Umbilical cord (tissue), 2 donors: ENCODE data around the gene ZMYND15. TPM values are rescaled to one million over a fixed set of nuclear protein-coding genes. Genes with fewer than 3 reads are reported as not detected.
"Not testable (repeated sequence)": the region's sequence is repeated elsewhere in the genome, so short reads cannot be mapped to it uniquely, and the experiment has no call there.

ENCODE experiments used
- DNase-seq: peaks from one replicate; pipeline ENCODE4 v3.0.0-alpha.2; 2015; ENCODE audit warnings: low spot score
- total RNA-seq: library from RNA; depleted of rRNA; stranded (reverse); fragments of >200 nt; gene quantifications from one replicate; pipeline ENCODE4 v1.2.3, GENCODE V29; 2014; ENCODE audit warnings: low replicate concordance; ENCODE audit not compliant: insufficient read depth

The ZMYND15 gene
- not detected for total RNA-seq

DNA sequence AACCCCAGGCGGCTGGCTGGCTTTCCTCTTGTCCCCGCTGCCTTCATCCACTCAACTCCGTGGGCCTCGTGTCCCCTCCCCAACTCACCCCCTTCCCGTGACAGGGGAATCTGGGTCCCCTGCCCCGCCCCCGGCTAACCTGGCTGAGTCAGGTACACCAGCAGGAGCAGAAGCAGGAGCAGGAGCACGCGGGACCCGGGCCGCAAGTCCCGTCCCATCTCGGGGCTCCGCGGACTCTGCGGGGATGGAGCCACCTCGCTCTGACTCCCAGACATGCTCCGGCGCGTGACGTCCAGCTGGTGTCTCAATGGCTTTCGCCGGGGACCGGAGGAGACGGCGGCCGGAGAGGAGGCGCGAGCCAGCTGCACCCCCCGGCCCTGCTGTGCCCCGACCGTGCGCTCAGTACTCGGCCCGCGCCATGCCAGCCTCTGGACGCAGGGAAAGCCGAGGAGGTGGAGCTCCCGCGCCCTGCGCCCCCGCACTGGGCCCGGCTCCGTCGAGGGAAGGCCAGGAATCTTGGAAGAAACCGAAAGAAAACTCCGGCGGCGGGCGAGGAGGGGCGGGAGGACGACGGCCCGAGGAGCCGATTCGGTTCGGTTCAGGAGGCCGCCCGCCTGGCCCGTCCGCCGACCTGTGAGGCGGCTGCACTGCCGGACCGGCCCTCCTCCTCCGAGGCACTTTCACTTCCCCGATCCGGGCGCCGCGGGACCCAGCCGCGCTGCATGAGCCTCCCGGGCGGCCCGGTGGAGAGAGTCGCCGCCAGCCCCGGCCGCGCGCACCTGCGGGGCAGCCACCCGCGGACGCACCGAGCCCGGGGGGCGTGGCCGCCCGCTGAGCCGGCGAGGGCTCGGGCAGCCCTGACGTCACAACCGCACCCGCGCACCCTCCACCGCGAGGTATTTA lies at the start of gene ZMYND15, which contains the start of gene CXCL16:
Gene ZMYND15 (plus strand): TSS at position 712 of the 903 bp plus-strand sequence. CDS start 716 bp downstream, outside the sequence.
Gene CXCL16 (minus strand): TSS at position 807 of the 903 bp plus-strand sequence. CDS start 589 bp downstream, at position 218.
- peak; percentile 38 for DNase-seq

- DNase-seq: not testable (repeated sequence)
Measured at GRCh38 chr17:4689872-4690271, 49.8 kb upstream of the ZMYND15 start.

DNA sequence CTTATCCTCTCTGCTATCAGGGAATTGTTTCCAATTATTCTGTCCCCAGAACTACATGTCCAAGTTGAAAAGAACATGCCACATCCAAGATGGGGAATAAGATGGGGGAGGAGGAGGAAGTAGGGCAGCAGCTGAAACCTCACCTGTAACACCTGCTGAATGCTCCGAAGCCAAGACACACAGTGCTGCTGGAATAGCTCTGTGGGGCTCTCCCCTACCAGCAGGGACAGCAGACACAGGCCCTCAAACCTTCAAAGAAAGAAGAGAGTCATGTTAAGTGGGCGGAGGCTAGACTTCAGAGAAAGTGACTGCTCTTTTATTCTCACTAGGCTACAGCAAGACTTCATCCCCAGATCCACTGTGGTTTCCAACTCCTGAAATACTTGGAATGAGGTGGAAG lies 48.9 kb upstream of the ZMYND15 start:
- no peak for DNase-seq

DNA sequence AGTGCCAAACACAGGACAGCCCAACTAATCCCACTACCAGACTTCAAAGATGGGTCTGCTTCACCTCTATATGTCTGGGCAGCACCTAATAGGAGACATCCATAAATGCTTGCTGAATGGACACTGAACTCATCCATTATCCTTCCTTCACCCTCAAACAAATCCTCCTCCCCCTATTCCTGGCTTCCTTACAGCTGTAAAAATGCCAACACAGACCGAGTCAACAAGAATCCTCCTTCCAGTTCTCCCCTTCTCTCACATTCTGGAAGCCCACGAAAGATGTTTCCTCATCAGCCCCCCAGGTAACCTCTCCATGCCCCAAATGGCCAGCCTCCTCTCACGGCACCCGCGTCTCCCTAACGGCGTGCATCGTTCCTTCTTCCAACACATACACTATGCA lies 47.9 kb upstream of the ZMYND15 start:
- DNase-seq: no peak

DNA sequence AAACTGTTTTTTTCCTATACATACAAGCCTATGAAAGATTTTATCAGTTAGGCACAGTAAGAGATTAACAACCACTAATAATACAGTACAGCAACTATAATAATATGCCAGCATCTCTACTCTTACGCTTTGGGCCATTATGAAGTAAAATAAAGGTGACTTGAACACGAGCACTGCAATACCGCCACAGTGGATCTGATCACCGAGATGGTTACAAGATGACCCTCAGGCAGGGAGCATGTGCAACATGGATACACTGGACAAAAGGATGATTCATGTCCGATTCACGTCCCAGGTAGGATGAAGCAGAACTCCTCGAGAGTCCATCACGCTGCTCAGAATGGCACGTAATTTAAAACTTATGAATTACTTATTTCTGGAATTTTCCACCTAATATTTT lies 46.2 kb upstream of the ZMYND15 start:
- no peak for DNase-seq

GRCh38 chr17:4696437-4696805 lies 43.2 kb upstream of the ZMYND15 start:
- DNase-seq: no peak

DNA sequence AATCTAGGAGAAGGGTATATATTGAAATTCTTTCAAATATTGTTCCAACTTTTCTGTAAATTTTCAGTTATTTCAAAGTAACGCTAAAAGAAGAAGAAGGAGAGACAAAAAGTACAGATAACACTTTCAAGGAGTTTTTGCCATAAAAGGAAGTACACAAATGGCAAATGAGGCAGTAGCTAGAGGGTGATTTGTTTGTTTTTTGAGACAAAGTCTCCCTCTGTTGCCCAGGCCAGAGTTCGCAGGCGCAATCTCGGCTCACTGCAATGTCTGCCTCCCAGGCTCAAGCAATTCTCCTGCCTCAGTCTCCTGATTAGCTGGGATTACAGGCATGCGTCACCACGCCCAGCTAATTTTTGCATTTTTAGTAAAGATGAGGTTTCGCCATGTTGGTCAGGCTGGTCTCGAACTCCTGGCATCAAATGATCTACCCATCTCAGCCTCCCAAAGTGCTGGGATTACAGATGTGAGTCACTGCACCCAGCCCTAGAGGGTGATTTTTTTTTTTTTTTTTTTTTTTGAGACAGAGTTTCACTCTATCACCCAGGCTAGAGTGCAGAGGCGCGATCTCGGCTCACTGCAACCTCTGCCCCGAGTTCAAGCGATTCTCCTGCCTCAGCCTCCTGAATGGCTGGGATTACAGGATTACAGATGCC lies 40.1 kb upstream of the ZMYND15 start:
- not testable (repeated sequence) for DNase-seq

DNA sequence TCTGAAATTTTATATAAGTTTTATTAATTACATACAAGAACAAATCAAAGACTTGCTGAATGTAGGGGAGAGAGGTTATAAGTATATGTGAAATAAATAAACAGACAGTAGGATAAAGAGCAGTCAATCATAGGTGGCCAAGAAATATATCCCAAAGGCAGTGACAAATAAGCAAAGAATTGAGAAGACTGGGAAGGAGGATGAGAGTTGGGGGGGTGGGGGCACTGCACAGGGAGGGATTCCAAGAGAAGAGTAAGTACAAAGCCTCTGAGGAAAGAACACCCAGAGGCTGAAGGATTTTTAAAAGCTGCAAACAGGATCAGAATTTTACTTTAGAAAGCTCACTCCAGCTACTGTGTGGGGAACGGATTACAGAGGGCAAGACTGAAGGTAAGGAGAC lies 38.5 kb upstream of the ZMYND15 start:
- no peak for DNase-seq

- DNase-seq: no peak
Measured at GRCh38 chr17:4703330-4703691, 36.3 kb upstream of the ZMYND15 start.

- DNase-seq: not testable (repeated sequence)
Measured at GRCh38 chr17:4704574-4704907, 35.1 kb upstream of the ZMYND15 start.

DNA sequence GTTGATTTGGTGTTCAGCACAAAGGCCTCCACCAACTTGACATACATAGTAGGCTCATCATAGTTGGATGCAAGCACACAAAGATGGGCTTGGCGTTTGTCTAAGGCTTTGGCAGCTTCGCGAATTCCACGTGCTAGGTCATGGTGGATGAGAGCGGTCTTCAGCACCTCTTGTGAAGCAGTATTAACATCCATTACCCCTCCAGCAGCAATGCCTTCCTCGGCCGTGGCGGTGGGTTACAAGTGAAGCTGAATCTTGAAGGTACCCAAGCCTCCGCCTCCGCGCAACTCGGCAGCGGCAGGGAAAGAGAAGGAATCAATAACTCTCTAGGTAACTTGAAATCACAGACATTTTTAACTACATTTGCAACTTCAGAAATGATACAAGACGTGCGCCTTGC lies 34.6 kb upstream of the ZMYND15 start:
- no peak for DNase-seq

GRCh38 chr17:4706121-4706520 lies 33.5 kb upstream of the ZMYND15 start:
- no peak for DNase-seq

- DNase-seq: no peak
Measured at GRCh38 chr17:4708436-4708835, 31.2 kb upstream of the ZMYND15 start.

- DNase-seq: peak; percentile 99
Measured at GRCh38 chr17:4709794-4710692, 29.6 kb upstream of the ZMYND15 start, which contains the start of gene ARRB2. TSS of gene ARRB2 (plus strand) at chr17:4710632. CDS start at chr17:4710722, 90 bp downstream.

DNA sequence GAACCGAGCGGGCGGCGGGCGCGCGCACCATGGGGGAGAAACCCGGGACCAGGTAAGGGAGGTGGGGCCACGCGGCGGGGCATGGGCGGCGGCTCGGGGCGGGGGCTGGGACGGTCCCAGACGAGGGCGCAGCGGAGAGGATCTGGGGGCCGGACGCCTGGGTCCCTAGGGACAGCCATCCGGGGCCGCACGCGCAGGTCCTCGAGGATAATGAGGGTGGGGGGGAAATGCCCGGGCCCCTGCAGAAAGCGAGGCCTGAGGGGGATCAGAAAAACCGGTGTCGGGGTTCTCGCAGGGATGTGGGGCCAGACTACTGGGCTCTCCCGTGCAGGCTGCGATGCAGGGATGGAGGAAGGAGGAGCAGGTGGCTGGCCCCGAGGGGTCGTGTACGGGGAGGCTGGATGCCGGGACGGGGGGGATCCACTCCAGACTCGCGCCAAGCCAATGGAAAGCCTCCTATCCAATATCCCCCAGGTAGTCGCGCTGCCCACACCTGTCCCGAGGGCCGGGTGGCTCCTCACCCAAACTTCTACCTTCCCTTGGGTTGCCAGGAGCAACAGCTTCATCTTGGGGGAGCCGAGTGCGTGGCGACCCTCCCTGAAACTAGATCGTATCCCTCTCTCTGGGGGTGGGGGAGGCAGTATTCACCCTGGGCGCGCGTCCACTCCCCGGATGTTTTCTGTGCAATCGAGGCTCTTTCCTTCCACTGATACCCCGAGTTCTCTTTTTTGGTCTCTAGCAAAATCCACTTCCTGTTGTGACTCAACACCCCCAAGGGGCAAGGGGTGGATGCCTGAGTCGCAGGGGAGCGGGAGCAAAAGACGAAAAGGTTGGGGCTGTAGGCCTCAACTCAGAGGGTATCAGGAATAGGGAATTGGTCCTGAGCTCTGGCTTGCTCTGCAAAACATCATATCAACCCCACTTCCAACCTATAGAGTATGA lies 28.7 kb upstream of the ZMYND15 start:
- no peak for DNase-seq

DNA sequence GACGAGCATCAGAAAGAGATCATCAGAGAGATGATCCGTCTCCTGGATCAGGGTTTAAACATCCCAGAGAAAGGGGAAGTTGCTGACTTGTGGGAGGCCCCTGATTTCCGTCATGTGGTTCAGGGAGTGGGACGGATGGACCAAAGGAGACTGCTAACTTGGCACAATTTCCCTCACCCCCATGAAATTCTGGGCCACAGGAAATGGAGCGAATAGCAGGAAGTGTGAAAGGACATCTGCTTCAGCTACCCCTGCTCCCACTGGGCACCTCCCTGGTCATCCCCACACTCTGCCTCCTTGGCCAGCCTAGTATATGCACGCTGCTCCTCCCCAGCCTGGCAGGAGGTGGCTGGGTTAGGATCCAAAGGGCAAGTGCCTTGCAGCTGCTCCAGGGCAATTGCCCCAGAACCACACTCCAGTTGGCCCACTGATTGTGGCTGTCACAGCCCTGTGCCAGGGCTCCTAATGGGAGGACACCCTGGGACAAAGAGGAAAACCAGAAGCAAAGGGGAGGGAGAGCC lies 27.9 kb upstream of the ZMYND15 start:
- DNase-seq: peak; percentile 62

DNA sequence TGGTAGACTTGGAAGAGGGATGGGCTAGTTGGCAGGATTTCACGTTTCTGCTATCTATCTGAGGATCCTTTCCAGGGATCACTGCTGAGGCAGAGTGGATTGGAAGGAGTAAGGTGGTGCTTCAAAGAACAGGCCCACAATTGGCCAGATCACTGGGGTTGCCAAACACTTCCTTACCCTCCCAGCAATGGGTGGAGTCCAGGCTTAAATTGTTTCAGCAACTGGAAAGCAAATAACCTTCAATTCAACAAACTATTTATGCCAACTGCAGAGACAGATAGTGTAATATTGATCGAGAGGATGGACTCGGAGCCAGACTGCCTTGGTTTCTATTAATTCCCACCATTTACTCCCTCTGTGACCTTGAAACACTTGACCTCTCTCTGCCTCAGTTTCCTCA lies 27.1 kb upstream of the ZMYND15 start:
- DNase-seq: no peak

- not testable (repeated sequence) for DNase-seq
Measured at GRCh38 chr17:4714340-4715062, 25.1 kb upstream of the ZMYND15 start.

DNA sequence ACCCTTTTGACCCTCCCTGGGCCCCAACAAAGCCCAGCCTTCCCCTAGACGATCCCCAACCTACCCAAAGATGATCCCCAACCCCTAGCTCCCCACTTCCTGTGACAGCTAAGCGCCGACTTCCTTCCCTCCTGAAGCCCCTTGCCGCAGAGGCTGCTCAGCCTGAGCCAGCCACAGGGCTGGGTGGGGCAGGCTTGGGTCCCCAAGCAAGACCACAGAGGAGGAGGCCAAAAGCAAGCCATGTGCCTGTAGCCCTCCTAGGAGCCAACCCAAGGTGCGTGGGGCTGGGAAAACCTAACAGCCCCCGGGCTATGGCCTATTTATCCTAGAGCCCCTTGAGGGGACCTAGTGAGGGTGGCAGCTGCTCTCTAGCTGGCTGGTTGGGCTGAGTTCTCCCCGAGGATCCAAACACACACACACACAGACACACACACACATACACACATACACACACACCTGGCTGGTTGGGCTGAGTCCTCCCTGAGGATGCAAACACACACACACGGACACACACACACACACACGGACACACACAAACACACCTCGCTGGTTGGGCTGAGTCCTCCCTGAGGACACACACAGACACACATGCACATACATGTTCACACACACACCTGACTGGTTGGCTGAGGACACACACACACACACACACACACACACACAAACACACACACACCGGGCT lies 24.4 kb upstream of the ZMYND15 start:
- DNase-seq: no peak
